ENCODE results near the gene ARVCF.

ARVCF gene

GRCh38 chr22:20063271-20064139, 46.9 kb upstream of the ARVCF start:
- H3K36me3 ChIP-seq (ENCODE audit: control insufficient read depth, insufficient read depth, low read length), result peaks cover 7% of the 10 kb centered on the region
- no peak for DNase-seq (ENCODE audit: extremely low read depth, insufficient read length)
- TF ChIP-seq, protein P1, sequence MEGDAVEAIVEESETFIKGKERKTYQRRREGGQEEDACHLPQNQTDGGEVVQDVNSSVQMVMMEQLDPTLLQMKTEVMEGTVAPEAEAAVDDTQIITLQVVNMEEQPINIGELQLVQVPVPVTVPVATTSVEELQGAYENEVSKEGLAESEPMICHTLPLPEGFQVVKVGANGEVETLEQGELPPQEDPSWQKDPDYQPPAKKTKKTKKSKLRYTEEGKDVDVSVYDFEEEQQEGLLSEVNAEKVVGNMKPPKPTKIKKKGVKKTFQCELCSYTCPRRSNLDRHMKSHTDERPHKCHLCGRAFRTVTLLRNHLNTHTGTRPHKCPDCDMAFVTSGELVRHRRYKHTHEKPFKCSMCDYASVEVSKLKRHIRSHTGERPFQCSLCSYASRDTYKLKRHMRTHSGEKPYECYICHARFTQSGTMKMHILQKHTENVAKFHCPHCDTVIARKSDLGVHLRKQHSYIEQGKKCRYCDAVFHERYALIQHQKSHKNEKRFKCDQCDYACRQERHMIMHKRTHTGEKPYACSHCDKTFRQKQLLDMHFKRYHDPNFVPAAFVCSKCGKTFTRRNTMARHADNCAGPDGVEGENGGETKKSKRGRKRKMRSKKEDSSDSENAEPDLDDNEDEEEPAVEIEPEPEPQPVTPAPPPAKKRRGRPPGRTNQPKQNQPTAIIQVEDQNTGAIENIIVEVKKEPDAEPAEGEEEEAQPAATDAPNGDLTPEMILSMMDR (IDR thresholded peaks at IDR 0.05; ENCODE audit: insufficient read depth, low read length, poor library complexity, severe bottlenecking), result no peak

DNA sequence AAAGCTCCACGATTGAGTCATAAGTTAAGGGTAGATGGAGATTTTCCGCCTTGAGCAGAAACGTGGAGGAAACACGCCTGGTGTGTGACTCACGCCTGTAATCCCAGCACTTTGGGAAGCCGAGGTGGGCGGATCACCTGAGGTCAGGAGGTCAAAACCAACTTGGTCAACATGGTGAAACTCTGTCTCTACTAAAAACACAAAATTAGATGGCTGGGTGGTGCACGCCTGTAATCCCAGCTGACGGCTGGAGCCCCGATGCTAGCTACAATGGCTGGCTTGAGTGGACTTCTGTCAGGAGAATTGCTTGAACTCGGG, 46.1 kb upstream of the ARVCF start:
- no peak for DNase-seq (ENCODE audit: extremely low read depth, insufficient read length)
- H3K27me3 ChIP-seq (replicated peaks; ENCODE audit: control insufficient read depth, insufficient read depth, low read length), result no peaks in the 10 kb centered on the region

More at GRCh38 chr22:20063271-20064139, 46.9 kb upstream of the ARVCF start:
- Histone ChIP-seq H3K27me3 (replicated peaks; ENCODE audit: control insufficient read depth, insufficient read depth, low read length) (no peaks in the 10 kb centered on the region), H3K4me3 (replicated peaks; ENCODE audit: low read depth, low read length) (no peak overlapping the region)

GRCh38 chr22:20062043-20062765, 45.6 kb upstream of the ARVCF start:
- DNase-seq (ENCODE audit: extremely low read depth, insufficient read length), result no peak
- Histone ChIP-seq H3K4me3 (replicated peaks; ENCODE audit: low read depth, low read length) (no peak overlapping the region), H3K27me3 (replicated peaks; ENCODE audit: control insufficient read depth, insufficient read depth, low read length) (no peaks in the 10 kb centered on the region), H3K36me3 (ENCODE audit: control insufficient read depth, insufficient read depth, low read length) (peaks cover 7% of the 10 kb centered on the region)
- TF ChIP-seq, protein P1 (IDR thresholded peaks at IDR 0.05; ENCODE audit: insufficient read depth, low read length, poor library complexity, severe bottlenecking), result no peak

More for the DNA sequence above, 46.1 kb upstream of the ARVCF start:
- TF ChIP-seq, protein P1 (IDR thresholded peaks at IDR 0.05; ENCODE audit: insufficient read depth, low read length, poor library complexity, severe bottlenecking), result no peak
- H3K4me3 ChIP-seq (replicated peaks; ENCODE audit: low read depth, low read length), result no peak overlapping the region
- H3K36me3 ChIP-seq (ENCODE audit: control insufficient read depth, insufficient read depth, low read length), result peaks cover 7% of the 10 kb centered on the region

DNA sequence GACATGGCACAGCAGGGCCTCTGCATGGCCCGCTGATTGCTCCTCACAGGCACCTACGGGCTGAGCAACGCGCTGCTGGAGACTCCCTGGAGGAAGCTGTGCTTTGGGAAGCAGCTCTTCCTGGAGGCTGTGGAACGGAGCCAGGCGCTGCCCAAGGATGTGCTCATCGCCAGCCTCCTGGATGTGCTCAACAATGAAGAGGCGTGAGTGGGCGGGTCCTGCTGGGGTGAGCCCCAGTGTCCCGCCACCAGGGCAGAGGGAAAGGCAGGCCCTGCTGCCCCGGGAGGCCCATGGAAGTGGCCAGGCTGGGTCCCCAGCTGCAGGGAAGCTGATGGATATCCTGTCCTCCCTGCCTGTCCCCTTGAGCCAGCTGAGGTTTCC, 44.8 kb upstream of the ARVCF start:
- H3K27me3 ChIP-seq (replicated peaks; ENCODE audit: control insufficient read depth, insufficient read depth, low read length), result no peaks in the 10 kb centered on the region
- peaks cover 7% of the 10 kb centered on the region for H3K36me3 ChIP-seq (ENCODE audit: control insufficient read depth, insufficient read depth, low read length)
- no peak for DNase-seq (ENCODE audit: extremely low read depth, insufficient read length)
- TF ChIP-seq, protein P1 (IDR thresholded peaks at IDR 0.05; ENCODE audit: insufficient read depth, low read length, poor library complexity, severe bottlenecking), result no peak
- H3K4me3 ChIP-seq (replicated peaks; ENCODE audit: low read depth, low read length), result no peak overlapping the region

DNA sequence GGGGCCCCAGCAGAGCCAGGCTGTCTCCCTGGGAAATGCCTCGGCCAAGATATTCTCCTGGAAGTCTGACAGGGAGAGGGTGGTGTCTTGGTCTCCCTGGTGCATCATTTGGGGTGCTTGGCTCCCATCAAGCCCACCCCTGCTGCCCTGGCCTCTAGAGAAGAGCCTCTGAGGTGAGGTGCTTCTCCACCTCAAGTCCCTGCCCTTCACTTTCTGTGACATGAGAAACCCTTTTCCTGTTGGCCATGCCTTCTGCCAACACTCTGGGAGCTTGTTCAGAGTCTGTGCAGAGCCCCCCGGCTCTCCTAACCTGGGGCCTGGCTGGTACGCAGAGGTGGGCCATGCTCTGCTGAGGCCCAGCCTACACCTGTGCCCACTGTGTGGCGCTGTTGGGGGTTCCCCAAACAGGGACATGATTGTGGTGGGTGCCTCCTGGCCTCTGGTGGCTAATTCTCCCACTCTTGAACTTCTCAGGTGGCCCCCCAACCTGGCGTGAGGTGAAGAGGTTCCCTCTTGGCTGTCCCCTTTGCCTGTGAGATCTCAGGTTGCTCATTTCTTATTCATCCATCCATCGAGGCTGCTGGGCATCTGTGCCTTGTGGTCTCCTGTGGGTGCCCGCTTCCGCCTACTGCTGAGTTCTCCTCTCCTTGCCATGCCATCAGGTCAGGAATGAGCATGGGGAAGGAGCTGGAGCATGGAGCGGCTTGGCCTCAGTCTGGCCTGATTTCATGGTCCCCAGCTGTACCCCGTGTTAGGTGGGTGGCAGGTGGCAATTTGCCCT, 44.3 kb upstream of the ARVCF start:
- no peaks in the 10 kb centered on the region for H3K27me3 ChIP-seq (replicated peaks; ENCODE audit: control insufficient read depth, insufficient read depth, low read length)
- no peak overlapping the region for H3K4me3 ChIP-seq (replicated peaks; ENCODE audit: low read depth, low read length)
- DNase-seq (ENCODE audit: extremely low read depth, insufficient read length), result no peak
- H3K36me3 ChIP-seq (ENCODE audit: control insufficient read depth, insufficient read depth, low read length), result peaks cover 9% of the 10 kb centered on the region
- TF ChIP-seq, protein P1 (IDR thresholded peaks at IDR 0.05; ENCODE audit: insufficient read depth, low read length, poor library complexity, severe bottlenecking), result peak; percentile 45

All from GM06990 (cell line).